GM12873 (cell line): ENCODE data around the gene RRAGD.

Source experiments
- CTCF ChIP-seq: IDR thresholded peaks from 2 replicates; pipeline ENCODE4 v1.5.1; 2012; ENCODE audit warnings: low read depth, mild to moderate bottlenecking, moderate library complexity, low read length, control low read depth; ENCODE audit not compliant: insufficient read depth; ENCODE audit errors: missing control alignments

The RRAGD gene

DNA sequence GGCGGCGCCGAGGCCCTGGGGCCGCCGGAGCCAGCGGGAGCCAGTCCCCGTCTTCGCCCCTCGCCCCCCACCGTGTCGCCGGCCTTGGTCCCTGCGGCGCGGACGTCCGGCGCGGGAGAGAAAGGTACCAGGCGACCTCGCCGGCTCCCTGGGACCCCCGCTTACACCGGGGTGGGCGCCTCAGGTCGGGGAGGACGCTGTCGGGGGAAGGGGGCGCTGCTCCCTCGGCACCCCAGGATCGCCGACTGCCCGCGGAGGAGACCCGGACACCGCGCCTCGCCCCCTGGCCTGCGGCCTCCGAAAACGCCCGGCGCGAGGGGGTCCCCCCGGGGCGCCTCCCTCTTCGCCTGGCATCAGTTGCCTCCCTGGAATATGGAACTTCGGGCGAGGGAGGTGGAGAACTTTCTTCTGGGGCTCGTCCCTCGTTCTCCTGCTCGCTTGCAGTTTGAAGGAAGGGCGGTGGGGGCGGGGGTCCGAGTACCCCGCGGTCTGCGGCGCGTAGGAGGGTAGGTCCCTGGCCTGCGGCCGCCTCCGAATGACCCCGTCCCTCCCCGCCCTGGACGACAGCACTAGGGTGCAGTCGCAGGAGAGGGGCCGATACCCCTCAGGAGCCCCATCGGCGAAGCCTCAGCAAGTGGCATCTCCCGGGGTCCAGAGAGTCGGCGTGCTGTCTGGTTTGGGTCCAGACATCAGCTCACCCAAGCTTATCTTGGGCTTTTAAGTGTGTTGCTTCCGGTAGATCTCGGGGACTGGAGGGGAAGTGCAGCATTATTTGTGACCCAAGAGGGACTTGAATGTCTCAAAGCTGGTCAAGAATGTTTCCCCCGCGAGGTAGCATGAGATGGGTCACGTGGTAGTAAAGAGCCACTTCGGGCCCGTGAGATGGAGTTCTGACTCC is 21.4 kb upstream of the RRAGD start:
- no peak for TF ChIP-seq CTCF

DNA sequence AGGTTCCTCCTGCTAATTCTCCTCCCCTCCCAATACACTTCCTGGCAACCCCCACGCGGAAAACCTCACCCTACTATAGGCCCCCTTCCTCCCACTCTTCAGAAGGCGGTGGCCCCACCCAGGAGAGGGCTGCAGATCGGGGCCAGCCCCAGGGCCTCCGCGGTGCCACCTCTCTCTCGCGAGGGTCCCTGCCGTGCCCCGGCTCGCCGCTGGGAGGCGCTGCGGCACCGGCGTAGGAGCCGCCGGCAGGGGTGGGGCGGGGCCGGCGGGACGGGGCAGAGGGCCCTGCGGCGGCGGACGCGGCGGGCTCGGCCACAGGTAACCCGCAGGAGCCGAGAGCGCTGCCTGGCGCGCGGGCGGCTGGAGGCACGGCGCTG is 20.8 kb upstream of the RRAGD start, which contains the start of gene ANKRD6:
ANKRD6 (plus strand) TSS at position 278 of the 377 bp plus-strand sequence. CDS start 133,825 bp downstream, outside the sequence.
- peak; percentile 77 for TF ChIP-seq CTCF

DNA sequence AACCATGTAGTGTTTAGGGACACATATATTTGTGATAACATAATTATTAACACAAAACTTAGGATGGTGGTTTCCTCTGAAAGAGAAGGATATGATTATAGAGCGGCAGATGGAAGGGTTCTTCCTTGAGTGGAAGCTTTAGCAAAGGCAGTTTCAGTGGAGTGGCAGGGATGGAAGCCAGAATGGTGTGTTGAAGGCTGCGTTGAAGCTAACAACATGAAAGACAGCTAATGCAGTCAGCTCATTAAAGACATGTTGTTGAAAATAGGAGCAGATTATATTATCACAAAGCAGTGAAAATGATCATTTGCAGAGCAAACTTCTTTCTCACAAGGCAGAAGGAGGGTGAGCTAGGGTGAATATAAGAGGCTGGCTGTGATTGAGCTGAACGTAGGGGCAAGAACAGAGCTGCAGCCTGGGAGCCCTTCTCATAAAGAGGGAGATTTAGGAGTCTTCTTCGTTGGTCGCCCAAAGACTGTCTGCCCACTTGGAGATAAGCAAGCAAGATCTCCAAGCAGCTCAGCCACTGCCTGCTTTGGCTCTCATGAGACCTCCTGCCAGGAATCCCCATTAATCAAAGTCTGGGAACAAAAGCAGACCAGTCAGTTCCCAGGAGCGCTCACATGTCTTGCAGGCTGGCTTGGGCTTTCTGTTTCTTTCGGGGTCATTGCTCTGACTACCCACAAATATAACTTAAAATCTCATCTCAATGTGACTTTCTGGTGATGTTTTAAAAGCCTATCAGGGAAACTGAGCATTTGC is 18.3 kb upstream of the RRAGD start:
- no peak for TF ChIP-seq CTCF

DNA sequence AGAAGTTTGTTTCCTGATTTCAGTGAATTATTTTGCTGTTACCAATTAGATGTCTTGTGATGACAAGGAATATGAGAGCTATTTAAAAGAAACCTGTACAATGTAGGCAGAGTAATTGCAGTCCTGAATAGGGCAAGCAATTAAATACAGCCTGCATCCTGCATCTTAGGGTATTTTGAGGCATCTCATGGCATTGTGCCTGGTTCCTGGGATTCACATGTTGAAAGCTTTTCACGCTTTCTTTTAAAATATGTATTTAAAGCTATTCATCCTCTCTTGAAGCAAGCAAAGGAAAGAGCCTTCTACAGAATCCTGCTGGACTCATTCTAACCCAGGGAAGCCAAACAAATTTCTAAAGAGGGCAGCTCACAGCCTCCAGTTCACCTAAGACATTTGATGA is 4.7 kb upstream of the RRAGD start:
- TF ChIP-seq CTCF, result no peak

GRCh38 chr6:89415185-89415584 is 3.1 kb upstream of the RRAGD start:
- TF ChIP-seq CTCF, result no peak

- no peak for TF ChIP-seq CTCF
These were observed 2.1 kb upstream of the RRAGD start for GRCh38 chr6:89414215-89414614.

- no peak for TF ChIP-seq CTCF
These were observed 930 bp upstream of the RRAGD start for GRCh38 chr6:89413006-89413400.
